HEK293T (cell line): ENCODE data around the gene CCDC83.
A peak's percentile ranks its signal among the peaks of the same experiment; 100 is the strongest.
"Not testable (repeated sequence)": the region's sequence is repeated elsewhere in the genome, so short reads cannot be mapped to it uniquely, and the experiment has no call there.

Experiments
- CTCF ChIA-PET: fragments of 350-600 bp; formaldehyde crosslinking; extraction: SDS; loops from one replicate; lab custom pipeline; 2021; ENCODE audit warnings: antibody characterized with exemption, inconsistent platforms; lab: Yijun Ruan, JAX
- POLR2A ChIA-PET: fragments of 350-600 bp; formaldehyde crosslinking; extraction: SDS; loops from one replicate; lab custom pipeline; 2020; ENCODE audit warnings: antibody characterized with exemption, inconsistent platforms; lab: Yijun Ruan, JAX
- DNase-seq: peaks from one replicate; pipeline ENCODE4 v3.0.0; 2012; ENCODE audit warnings: mixed read lengths; ENCODE audit errors: extremely low spot score
- ARNT ChIP-seq: fragments of 450-650 bp; IDR thresholded peaks from 2 replicates; pipeline ENCODE4 v1.6.1; 2017; ENCODE audit warnings: mild to moderate bottlenecking
- BHLHE40 ChIP-seq: fragments of 450-650 bp; IDR thresholded peaks from 2 replicates; pipeline ENCODE4 v1.6.1; 2016; ENCODE audit warnings: mild to moderate bottlenecking, moderate library complexity, borderline replicate concordance
- CTBP1 ChIP-seq: fragments of 450-650 bp; IDR thresholded peaks from 2 replicates; pipeline ENCODE4 v1.6.1; 2016; ENCODE audit warnings: borderline replicate concordance
- ELF4 ChIP-seq: fragments of 450-650 bp; IDR thresholded peaks from 2 replicates; pipeline ENCODE4 v1.6.1; 2017; ENCODE audit warnings: antibody characterized with exemption
- FOXA1 ChIP-seq: fragments of 450-650 bp; IDR thresholded peaks from 2 replicates; pipeline ENCODE4 v1.6.1; 2016; ENCODE audit warnings: mild to moderate bottlenecking
- FOXK2 ChIP-seq: fragments of 450-650 bp; IDR thresholded peaks from 2 replicates; pipeline ENCODE4 v1.6.1; 2016; ENCODE audit warnings: mild to moderate bottlenecking
- FOXM1 ChIP-seq: fragments of 450-650 bp; IDR thresholded peaks from 2 replicates; pipeline ENCODE4 v1.6.1; 2017; ENCODE audit warnings: mild to moderate bottlenecking, borderline replicate concordance
- HDGF ChIP-seq: fragments of 450-650 bp; IDR thresholded peaks from 2 replicates; pipeline ENCODE4 v1.6.1; 2017; ENCODE audit warnings: antibody characterized with exemption, borderline replicate concordance
- L3MBTL2 ChIP-seq: fragments of 450-650 bp; conservative IDR thresholded peaks from 2 replicates; pipeline ENCODE4 v1.6.1; 2016; ENCODE audit warnings: mild to moderate bottlenecking
- LEF1 ChIP-seq: fragments of 450-650 bp; IDR thresholded peaks from 2 replicates; pipeline ENCODE4 v1.6.1; 2017; ENCODE audit warnings: mild to moderate bottlenecking, borderline replicate concordance
- NFRKB ChIP-seq: fragments of 450-650 bp; IDR thresholded peaks from 2 replicates; pipeline ENCODE4 v1.6.1; 2016; ENCODE audit warnings: mild to moderate bottlenecking, moderate library complexity
- SP1 ChIP-seq: fragments of 450-650 bp; IDR thresholded peaks from 2 replicates; pipeline ENCODE4 v1.6.1; 2017
- SUZ12 ChIP-seq: fragments of 450-650 bp; IDR thresholded peaks from 2 replicates; pipeline ENCODE4 v1.6.1; 2016; ENCODE audit warnings: mild to moderate bottlenecking
- TARDBP ChIP-seq: fragments of 450-650 bp; IDR thresholded peaks from 2 replicates; pipeline ENCODE4 v1.6.1; 2016
- ZNF384 ChIP-seq: fragments of 450-650 bp; IDR thresholded peaks from 2 replicates; pipeline ENCODE4 v1.6.1; 2016
- TF ChIP-seq, protein P1 (sequence below): fragments of 450-650 bp; IDR thresholded peaks from 2 replicates; pipeline ENCODE4 v1.6.1; 2016

CCDC83 gene

DNA sequence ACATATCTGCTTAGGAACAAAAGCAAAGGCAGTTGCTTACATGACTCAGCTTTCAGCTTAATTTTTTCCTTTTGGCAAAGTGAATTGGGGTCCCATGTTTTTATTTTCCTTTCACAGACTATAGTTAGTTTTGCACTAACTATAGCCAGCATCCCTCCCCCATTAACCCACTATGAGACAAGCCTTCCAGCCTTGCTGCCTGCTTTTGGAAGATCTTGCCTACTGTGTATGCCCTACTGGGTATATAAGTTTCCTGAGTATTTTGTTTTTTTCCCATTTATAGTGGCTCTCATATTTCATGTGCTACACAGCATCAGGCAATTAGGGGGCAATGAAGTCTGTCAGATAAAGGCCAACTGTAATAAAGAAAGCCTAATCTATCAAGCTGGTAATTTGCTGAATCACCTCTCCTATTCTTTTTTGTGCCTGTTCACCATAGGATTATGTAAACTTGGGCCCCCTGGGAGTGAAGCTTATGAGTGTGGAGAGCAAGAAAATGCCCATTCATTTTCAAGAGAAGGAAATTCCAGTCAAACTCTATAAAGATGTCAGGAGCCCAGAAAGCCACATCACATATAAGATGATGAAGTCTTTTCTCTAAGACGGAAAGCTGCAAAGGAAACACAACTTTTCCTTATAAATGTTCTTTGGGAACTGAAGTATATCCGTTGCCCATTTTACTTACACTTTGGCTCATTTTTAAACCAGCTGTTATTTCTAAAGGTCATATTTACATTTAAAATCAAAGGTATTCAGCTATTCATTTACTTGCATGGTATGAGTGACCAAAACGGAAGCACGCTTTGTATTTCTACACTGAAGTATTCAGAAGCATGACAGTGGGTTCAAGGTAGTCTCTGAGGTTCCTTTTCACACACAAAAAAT lies 64.0 kb downstream of the CCDC83 start:
- CTCF ChIA-PET: no interaction called here
- peak; percentile 31 for DNase-seq
- POLR2A ChIA-PET: no interaction called here
- no peak for TF ChIP-seq FOXK2
- TF ChIP-seq BHLHE40: no peak
- no peak for TF ChIP-seq SUZ12
- no peak for TF ChIP-seq ELF4
- no peak for TF ChIP-seq LEF1
- TF ChIP-seq CTBP1: peak; percentile 70
- no peak for TF ChIP-seq NFRKB
- TF ChIP-seq, protein P1, sequence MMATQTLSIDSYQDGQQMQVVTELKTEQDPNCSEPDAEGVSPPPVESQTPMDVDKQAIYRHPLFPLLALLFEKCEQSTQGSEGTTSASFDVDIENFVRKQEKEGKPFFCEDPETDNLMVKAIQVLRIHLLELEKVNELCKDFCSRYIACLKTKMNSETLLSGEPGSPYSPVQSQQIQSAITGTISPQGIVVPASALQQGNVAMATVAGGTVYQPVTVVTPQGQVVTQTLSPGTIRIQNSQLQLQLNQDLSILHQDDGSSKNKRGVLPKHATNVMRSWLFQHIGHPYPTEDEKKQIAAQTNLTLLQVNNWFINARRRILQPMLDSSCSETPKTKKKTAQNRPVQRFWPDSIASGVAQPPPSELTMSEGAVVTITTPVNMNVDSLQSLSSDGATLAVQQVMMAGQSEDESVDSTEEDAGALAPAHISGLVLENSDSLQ: peak; percentile 84
- peak; percentile 29; the same call in 1 of the 2 replicates for TF ChIP-seq ZNF384
- no peak for TF ChIP-seq L3MBTL2

GRCh38 chr11:85922367-85922766 lies 67.2 kb downstream of the CCDC83 start:
- no peak for DNase-seq
- TF ChIP-seq NFRKB (no peak), HDGF (no peak), SUZ12 (no peak), TARDBP (no peak), FOXA1 (no peak), SP1 (no peak), FOXK2 (no peak), ZNF384 (no peak), BHLHE40 (no peak), L3MBTL2 (no peak), FOXM1 (no peak), ELF4 (no peak), LEF1 (no peak), CTBP1 (no peak), ARNT (no peak)
- TF ChIP-seq, protein P1: no peak
- ChIA-PET POLR2A (no interaction called here), CTCF (interaction anchor here (0.5 kb wide), 1 partner anchor 26 kb away, joined by 3 read pairs; no protein-coding TSS in a partner anchor)

GRCh38 chr11:85923455-85923854 lies 68.3 kb downstream of the CCDC83 start:
- DNase-seq: no peak
- TF ChIP-seq BHLHE40 (no peak), SUZ12 (no peak), ARNT (no peak), HDGF (no peak), L3MBTL2 (no peak), LEF1 (no peak), CTBP1 (no peak), FOXM1 (no peak), NFRKB (no peak), ELF4 (no peak)
- TF ChIP-seq, protein P1: no peak
- ChIA-PET CTCF (no interaction called here), POLR2A (no interaction called here)

GRCh38 chr11:85926653-85927214 lies 71.6 kb downstream of the CCDC83 start:
- CTCF ChIA-PET, POLR2A ChIA-PET, DNase-seq: not testable (repeated sequence)

DNA sequence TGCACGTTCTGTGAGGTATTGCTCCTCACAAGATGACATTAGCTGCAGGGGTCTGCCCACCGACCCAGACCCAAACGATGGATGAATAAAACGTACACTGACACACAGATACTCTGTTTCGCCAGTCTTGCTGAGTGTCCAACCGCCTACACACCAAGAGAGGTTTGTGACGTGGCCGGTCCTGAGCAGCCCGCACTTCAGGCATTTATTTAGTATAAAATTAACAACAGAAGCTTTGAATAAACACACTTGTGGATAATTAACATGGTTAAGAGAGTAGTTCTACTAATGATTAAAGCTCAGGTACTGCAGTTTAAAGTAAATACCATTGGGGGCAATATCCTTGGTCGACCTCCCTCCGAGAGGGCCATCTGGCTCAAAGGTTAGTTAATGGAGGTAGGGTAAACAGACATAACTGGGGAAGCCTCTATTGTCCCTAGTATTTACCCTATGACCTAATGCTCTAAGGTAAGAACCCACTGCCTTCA lies 75.7 kb downstream of the CCDC83 start:
- no peak for TF ChIP-seq FOXA1
- no peak for TF ChIP-seq SUZ12
- no peak for TF ChIP-seq FOXK2
- TF ChIP-seq LEF1: no peak
- no peak for TF ChIP-seq FOXM1
- TF ChIP-seq NFRKB: no peak
- TF ChIP-seq, protein P1: no peak
- no peak for DNase-seq
- POLR2A ChIA-PET: interaction anchor here (0.6 kb wide), 1 partner anchor 184 kb away, joined by 3 read pairs; no protein-coding TSS in a partner anchor
- CTCF ChIA-PET: no interaction called here
